ENCODE data around the gene MED13L.
A peak's percentile ranks its signal among the peaks of the same experiment; 100 is the strongest.

Gene MED13L

DNA sequence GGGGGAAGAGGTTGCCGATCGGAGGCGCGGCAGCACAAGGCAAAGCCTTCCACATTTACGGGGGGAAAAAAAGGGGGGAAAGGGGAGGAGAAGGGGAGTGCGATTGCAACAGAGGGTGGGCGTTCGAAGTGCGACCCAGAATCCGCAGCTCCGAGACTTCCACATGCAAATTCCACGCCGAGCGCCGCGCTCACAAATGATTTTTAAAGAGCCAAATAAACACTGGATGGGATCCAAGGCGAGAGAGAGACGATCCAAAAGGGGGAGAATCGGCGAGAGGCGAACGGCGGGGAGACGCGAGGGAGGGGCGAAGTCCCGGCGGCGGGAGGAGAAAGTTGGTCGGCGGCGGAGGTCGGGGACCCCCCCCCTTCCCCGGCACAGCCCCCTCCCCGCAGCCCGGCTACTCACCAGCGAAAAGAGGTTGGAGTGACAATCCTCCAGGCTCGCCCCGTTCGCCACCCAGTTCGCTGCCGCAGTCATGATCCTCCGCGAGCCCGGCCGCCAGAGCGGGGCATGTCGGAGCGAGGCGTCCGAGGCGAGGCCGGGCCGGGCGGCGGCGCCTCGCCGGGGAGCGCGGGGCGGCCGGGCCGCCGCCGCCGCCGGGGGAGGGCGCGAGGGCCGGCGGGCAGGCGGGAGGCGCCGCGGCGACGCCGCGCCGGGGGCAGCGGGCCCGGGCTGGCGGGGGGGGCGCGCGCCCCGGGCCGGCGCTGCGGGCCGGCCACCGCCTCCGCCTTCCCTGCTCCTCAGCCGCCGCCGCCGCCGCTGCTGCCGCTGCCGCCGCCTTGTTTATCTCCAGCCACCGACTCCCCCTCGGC lies 634 bp downstream of the MED13L start:
- H3K27me3 Mint-ChIP-seq (ENCODE audit: low read depth), result peaks cover 5% of the 10 kb centered on the region
- no peaks in the 10 kb centered on the region for H3K9me3 Mint-ChIP-seq
- peak overlapping the region; percentile 95 for H3K4me3 Mint-ChIP-seq
- peak overlapping the region; percentile 93 for H3K27ac Mint-ChIP-seq
- H3K4me1 Mint-ChIP-seq (ENCODE audit: low read depth), result peaks cover 32% of the 10 kb centered on the region
- peaks cover 8% of the 10 kb centered on the region for H3K36me3 Mint-ChIP-seq (ENCODE audit: low read depth)

DNA sequence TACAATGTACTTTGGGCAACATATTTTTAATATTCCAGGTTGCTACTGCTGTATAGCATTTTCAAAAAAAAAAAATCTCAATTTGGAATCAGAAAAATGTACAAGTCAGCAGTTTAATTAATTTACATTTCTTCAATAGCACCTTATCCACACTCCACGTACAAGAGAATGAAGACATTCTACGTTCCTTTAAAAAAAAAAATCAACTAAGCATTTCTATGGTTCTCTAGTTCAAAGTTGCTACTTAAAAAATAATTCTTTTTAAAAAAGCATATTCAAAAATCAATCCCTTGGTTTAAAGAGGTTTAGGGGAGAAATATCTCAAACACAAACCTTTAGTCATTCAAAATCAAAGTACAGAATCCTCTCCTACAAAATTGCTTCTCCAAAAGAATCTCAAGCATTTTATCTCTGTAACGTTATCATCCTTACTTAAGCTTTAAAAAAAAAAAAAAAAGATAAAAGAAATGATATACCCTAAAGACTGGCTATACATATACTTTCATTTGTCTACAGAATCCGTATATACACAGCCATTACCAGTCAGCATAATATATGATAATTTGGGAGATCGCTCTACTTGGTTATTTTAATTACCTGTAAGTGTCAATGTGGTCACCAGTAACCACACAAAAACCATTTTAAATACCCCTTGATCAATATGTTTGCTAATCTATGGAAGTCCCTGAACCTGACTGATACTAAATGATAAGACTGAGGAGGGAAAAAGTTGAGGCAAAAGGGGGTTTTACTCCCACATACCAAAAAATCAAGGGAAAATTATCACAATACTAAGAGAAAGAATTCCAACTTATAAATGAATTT lies 2.7 kb downstream of the MED13L start:
- Mint-ChIP-seq H3K27me3 (ENCODE audit: low read depth) (peaks cover 5% of the 10 kb centered on the region), H3K36me3 (ENCODE audit: low read depth) (peaks cover 8% of the 10 kb centered on the region), H3K9me3 (no peaks in the 10 kb centered on the region), H3K27ac (no peak overlapping the region), H3K4me3 (peak overlapping the region; percentile 57), H3K4me1 (ENCODE audit: low read depth) (peaks cover 34% of the 10 kb centered on the region)

DNA sequence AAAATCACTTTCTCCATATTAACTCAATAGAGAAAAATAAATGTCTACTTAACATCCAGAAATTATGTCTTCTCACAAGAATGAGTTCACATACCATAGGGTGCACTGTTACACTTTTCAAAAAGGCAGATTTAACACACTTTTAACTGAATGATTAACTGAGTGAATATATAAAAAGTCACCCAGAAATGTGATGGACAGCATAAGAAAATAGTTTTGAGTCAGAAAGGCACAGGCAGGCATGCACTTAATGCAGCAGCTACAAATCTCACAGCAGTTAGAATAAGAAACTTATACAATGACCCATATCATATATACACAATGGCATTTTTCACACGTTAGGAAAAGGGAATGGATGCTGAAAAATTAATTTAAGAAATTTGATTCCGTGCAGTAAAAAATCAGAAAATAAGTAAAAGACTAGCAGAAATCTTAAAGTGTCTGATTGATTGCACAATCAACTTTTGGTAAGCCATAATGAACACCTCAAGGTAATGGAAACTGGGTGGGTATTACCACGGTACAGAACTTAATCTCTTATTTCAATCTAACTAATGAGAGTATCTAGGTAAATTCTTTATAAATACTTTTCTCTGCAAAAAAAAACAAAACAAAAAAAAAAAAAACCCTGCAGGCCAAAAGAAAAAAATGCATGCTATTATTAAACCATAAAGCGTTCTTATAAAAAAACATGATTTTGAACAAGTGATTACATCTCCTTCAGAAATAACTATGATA lies 3.5 kb downstream of the MED13L start:
- H3K4me3 Mint-ChIP-seq, result peak overlapping the region; percentile 8
- peaks cover 5% of the 10 kb centered on the region for H3K27me3 Mint-ChIP-seq (ENCODE audit: low read depth)
- no peaks in the 10 kb centered on the region for H3K9me3 Mint-ChIP-seq
- H3K27ac Mint-ChIP-seq, result no peak overlapping the region
- peaks cover 8% of the 10 kb centered on the region for H3K36me3 Mint-ChIP-seq (ENCODE audit: low read depth)
- H3K4me1 Mint-ChIP-seq (ENCODE audit: low read depth), result peaks cover 34% of the 10 kb centered on the region

DNA sequence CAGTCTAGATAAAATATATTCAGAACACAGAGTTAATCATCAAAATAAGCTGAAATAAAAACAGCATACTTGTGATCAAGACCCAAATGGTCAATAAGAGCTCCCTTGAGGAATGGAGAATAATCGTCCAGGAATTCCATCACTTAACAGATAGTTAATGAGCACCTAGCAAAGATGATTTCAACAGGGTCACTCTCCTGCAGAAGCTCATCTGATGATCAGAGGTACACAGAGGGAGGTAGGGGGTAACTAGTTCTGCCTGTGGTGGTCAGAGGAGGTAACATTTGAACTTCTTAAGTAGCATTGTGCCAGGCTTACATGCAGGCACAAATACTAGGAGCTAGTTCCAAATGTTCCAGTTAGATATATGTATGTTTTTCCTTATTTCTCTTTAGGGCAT lies 9.5 kb downstream of the MED13L start:
- no peaks in the 10 kb centered on the region for H3K9me3 Mint-ChIP-seq

DNA sequence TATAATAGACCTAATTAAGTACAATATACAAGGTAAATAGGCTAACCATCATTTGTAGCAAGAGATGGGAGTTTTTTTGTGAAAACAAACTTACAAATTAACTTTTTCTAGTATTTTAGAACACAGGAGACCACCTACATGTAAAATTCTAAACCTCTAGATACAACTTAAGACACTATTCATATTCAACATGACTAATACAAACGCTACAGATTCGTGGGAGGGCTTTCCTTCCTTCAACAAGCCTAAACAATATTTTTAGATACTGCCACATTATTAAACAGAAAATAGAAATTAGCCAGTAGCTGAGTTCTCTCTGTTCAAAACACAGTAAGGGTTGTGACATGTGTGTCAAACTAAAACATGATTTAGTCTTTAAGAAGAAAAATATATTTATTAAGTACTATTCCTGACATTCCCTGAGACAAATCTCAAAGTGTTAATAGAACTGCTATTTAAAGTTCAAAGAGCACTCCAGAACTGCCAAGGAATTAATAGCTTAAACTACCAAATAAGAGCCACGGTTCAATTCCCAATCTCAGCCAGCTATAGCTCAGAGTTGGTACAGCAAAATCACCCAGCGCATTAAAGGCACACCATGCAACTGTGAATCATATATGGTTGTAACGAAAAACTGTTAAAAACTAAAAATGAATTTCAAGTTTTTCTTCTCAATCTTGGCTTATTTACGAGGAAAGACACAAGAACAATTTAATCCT lies 10.7 kb downstream of the MED13L start:
- Mint-ChIP-seq H3K4me3 (no peak overlapping the region), H3K27me3 (ENCODE audit: low read depth) (no peaks in the 10 kb centered on the region), H3K9me3 (no peaks in the 10 kb centered on the region), H3K27ac (no peak overlapping the region), H3K4me1 (ENCODE audit: low read depth) (peaks cover 19% of the 10 kb centered on the region), H3K36me3 (ENCODE audit: low read depth) (no peaks in the 10 kb centered on the region)

More for the DNA sequence above, 9.5 kb downstream of the MED13L start:
- Mint-ChIP-seq H3K4me1 (ENCODE audit: low read depth) (peaks cover 17% of the 10 kb centered on the region), H3K27me3 (ENCODE audit: low read depth) (no peaks in the 10 kb centered on the region), H3K4me3 (no peak overlapping the region), H3K36me3 (ENCODE audit: low read depth) (no peaks in the 10 kb centered on the region), H3K27ac (no peak overlapping the region)

DNA sequence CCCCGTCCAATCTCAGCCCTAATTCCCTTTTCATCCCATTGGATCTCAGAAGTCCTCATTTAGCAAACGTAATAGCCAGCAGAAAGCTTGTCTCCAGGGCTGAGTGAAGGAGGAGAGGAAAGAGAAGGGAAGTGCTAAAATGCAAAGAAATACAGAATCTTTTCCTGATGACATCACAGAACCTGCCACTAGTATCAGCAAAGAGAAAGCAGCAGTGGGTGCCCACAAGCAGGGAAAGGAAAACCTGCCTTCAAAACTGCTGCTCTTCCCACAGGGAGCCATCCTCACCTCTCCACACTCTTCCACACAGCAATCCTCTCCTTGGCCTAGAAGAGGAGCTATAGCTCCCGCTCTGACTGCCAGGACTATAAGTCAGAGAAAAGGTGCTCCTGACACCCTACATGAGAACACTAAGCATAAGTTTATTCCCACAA lies 11.3 kb downstream of the MED13L start:
- Mint-ChIP-seq H3K4me3 (no peak overlapping the region), H3K9me3 (no peaks in the 10 kb centered on the region), H3K36me3 (ENCODE audit: low read depth) (no peaks in the 10 kb centered on the region), H3K4me1 (ENCODE audit: low read depth) (peaks cover 20% of the 10 kb centered on the region), H3K27me3 (ENCODE audit: low read depth) (no peaks in the 10 kb centered on the region), H3K27ac (no peak overlapping the region)

DNA sequence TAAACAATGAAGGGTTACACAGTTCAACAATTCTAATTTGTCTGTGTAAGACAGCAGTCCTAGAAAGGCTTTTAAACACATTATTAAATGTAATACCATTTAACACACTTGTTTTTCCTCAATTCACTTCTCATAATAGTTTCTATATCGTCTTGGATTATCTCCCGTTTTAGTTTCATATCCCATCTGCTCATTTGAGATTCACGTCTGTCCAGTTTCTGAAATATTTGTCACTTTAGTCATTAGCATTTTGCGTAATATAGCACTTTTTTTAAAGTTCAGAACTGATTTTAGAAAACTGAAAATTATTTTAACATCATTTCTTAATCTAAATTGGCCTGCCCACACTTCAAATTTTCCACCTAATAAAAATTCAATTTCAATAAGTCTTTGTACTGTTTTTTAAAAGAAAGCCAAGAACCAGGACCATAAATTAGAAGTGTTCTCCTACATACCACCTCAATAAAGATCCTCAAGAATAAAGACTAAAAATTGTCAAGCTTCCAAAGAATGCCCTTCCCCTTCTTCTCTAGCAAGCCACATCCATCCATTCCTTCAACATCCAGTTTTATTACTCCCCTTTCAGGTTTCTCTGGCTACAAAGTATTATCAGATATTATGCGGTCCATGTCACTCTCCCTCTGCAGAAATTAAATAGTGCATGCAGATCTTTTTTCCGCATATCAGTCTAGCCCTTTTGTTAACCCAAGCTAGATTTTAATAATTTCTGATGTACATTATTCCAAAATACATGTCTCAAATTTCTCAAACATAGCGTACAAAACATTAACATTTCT lies 11.9 kb downstream of the MED13L start:
- peaks cover 25% of the 10 kb centered on the region for H3K4me1 Mint-ChIP-seq (ENCODE audit: low read depth)
- H3K27me3 Mint-ChIP-seq (ENCODE audit: low read depth), result no peaks in the 10 kb centered on the region
- no peaks in the 10 kb centered on the region for H3K36me3 Mint-ChIP-seq (ENCODE audit: low read depth)
- H3K4me3 Mint-ChIP-seq, result no peak overlapping the region
- H3K27ac Mint-ChIP-seq, result no peak overlapping the region
- no peaks in the 10 kb centered on the region for H3K9me3 Mint-ChIP-seq

DNA sequence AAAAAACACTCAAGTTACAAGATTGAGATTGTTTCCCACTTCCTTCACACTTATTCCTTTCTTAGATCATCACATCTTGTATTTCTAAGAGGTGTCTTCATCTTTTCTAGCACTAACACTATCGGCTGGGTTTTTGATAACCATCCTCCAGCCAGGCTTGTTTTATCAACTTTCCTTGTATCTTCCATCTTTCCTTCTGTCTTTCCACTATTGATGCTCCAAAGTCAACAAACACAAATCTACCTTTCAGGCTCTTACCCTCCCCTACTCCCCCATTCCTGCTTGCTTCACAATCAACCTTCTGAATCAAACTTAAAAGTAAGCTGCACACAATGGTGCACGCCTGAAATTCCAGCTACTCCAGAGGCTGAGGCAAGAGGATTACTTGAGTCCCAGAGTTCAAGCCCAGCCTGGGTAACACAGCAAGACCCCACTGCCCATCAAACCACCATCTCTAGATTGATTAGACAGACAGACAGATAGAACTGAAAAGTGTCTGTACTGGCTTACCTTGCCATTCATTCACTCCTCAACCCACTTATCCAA lies 12.9 kb downstream of the MED13L start:
- Mint-ChIP-seq H3K36me3 (ENCODE audit: low read depth) (no peaks in the 10 kb centered on the region), H3K4me1 (ENCODE audit: low read depth) (peaks cover 32% of the 10 kb centered on the region), H3K4me3 (no peak overlapping the region), H3K27me3 (ENCODE audit: low read depth) (no peaks in the 10 kb centered on the region), H3K9me3 (no peaks in the 10 kb centered on the region), H3K27ac (no peak overlapping the region)

DNA sequence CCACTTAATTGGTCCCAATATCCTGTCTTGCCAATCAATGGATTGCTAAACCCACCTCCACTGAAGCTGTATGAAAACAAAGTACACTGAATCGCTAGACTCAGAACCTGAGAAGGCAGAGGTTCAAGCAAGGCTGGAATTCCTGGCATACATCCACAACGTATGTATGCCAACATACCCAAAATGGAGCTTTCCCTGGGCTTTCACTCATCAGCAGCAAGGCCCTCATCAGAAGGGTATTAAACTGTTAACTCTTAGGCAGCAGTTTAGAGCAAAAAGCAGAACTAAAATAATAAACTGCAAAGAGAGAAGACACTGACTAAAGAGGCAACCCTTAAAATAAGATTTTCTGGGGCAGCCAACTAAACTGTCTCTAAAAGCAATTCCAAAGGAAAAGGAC lies 13.6 kb downstream of the MED13L start:
- Mint-ChIP-seq H3K27me3 (ENCODE audit: low read depth) (no peaks in the 10 kb centered on the region), H3K27ac (no peak overlapping the region), H3K4me3 (no peak overlapping the region), H3K4me1 (ENCODE audit: low read depth) (peaks cover 31% of the 10 kb centered on the region), H3K9me3 (no peaks in the 10 kb centered on the region), H3K36me3 (ENCODE audit: low read depth) (no peaks in the 10 kb centered on the region)

DNA sequence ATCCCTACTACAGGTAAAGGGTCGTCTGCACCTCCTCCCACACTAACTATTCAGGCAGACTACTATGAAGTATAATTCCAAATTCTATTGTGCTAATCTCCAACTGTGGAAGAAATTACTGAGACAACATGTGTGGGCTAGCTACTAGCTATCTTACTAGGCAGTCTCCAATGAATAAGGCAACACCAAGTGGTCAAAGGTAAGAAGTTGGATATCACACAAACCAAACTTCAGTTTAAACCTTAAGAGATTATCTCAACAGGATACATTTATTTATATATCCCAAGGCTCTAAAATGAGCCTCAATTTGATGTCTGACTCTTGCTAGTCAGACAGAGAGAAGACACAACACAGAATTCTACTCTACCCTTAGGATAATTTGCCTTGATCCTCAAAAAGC lies 14.1 kb downstream of the MED13L start:
- Mint-ChIP-seq H3K27me3 (ENCODE audit: low read depth) (no peaks in the 10 kb centered on the region), H3K27ac (no peak overlapping the region), H3K4me1 (ENCODE audit: low read depth) (peaks cover 30% of the 10 kb centered on the region), H3K4me3 (no peak overlapping the region), H3K36me3 (ENCODE audit: low read depth) (no peaks in the 10 kb centered on the region), H3K9me3 (no peaks in the 10 kb centered on the region)

DNA sequence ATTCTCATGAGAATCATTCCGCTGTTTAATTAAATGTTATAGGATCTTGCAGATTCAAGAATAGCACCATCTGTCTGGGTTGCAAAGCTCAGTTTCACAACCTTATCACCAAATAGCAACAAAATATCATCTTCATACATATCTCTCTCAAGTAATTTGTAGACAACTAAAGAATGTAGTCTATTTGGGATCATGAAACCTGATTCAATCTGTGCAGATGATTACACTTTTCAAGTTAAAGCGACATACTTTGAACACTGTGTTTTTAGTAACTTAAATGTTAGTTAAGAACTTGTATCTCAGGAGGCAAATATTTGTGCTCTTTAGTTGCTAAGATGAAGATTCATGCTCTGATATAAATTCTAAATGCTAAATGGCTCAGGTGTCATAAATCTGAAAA lies 14.8 kb downstream of the MED13L start:
- no peaks in the 10 kb centered on the region for H3K36me3 Mint-ChIP-seq (ENCODE audit: low read depth)
- H3K4me3 Mint-ChIP-seq, result no peak overlapping the region
- peaks cover 33% of the 10 kb centered on the region for H3K4me1 Mint-ChIP-seq (ENCODE audit: low read depth)
- no peaks in the 10 kb centered on the region for H3K9me3 Mint-ChIP-seq
- H3K27ac Mint-ChIP-seq, result no peak overlapping the region
- H3K27me3 Mint-ChIP-seq (ENCODE audit: low read depth), result no peaks in the 10 kb centered on the region

DNA sequence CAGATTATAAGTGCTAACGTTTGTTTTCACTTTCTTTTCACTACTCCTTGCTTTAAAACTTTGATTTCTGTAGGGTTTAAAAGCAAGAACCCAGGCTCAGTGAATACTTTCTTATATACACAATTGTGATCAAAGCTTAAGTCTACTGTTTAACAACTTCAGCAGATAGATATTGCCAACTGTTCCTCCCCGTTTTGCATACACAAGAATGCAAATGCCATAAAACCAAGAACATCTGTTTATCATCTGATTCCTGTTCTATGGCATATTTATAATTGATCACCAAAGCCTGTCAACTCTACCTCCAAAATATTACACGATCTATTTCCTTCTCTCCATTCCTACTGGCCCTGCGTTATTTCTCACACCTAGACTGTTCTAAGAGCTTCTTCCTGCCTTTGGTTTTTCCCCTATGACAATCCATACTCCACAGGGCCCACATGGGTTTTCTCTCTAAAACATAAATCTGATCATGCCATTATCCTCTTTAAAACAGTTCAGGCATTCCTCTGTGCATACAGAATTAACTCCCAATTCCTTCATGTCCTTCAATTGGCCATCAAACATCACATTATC lies 15.9 kb downstream of the MED13L start:
- Mint-ChIP-seq H3K36me3 (ENCODE audit: low read depth) (no peaks in the 10 kb centered on the region), H3K4me1 (ENCODE audit: low read depth) (peaks cover 35% of the 10 kb centered on the region), H3K27me3 (ENCODE audit: low read depth) (no peaks in the 10 kb centered on the region), H3K27ac (no peak overlapping the region), H3K4me3 (no peak overlapping the region), H3K9me3 (no peaks in the 10 kb centered on the region)

Measured in T-helper 1 cell treated with Interleukin-12 subunit alpha and Interleukin-12 subunit beta and Interleukin-4 antibody, amounts not matched to agents 30 μg/mL and 1 μg/mL, for 36 hours (primary cell).